SK-N-SH (cell line): ENCODE measurements around the gene BCAS4. TPM values are rescaled to one million over a fixed set of nuclear protein-coding genes. Genes with fewer than 3 reads are reported as not detected.

Experiments used
- CTCF ChIA-PET: fragments of 300-600, 350-600 bp; formaldehyde crosslinking; extraction: SDS; loops from one replicate; lab custom pipeline; 2021; lab: Yijun Ruan, JAX
- POLR2A ChIA-PET: fragments of 350-600 bp; sonication (Branson Sonifier 250); formaldehyde crosslinking; extraction: SDS; loops from one replicate; lab custom pipeline; 2020; ENCODE audit warnings: antibody characterized with exemption, inconsistent platforms; lab: Yijun Ruan, JAX
- DNase-seq: peaks from one replicate; pipeline ENCODE4 v3.0.0; 2012
- H2AFZ ChIP-seq: fragments of 200-600 bp; sonication (generic); 2 replicates; pipeline ENCODE4 v1.8.1; 2016; ENCODE audit warnings: antibody characterized with exemption, mild to moderate bottlenecking, low read depth
- H3F3A ChIP-seq: fragments of 200-600 bp; sonication (generic); replicated peaks from 2 replicates; pipeline ENCODE3; 2016; ENCODE audit warnings: antibody characterized with exemption, mild to moderate bottlenecking; ENCODE audit not compliant: insufficient read depth
- H3K27ac ChIP-seq, 2 experiments: fragments of 200-500 bp in 1 of 2; fragments of 200-600 bp in 1 of 2; sonication (Bioruptor generic) in 1 of 2; sonication (generic), shearing (Covaris generic) in 1 of 2; 2 replicates each; pipeline versions ENCODE4 v1.5.1 to v1.6.1; 2014 to 2016; ENCODE audit warnings: low read depth in 2 of 2, inconsistent platforms in 1 of 2, low read length in 1 of 2, mild to moderate bottlenecking in 1 of 2, mixed read lengths in 1 of 2
- H3K27me3 ChIP-seq: fragments of 200-600 bp; sonication (generic), shearing (Covaris generic); 2 replicates; pipeline ENCODE4 v1.6.1; 2016; ENCODE audit warnings: mixed run types; ENCODE audit not compliant: insufficient read depth
- H3K36me3 ChIP-seq, 2 experiments: fragments of 200-500 bp in 1 of 2; fragments of 200-600 bp in 1 of 2; sonication (Bioruptor generic) in 1 of 2; sonication (generic) in 1 of 2; replicated peaks in 1 of 2; 2 replicates each; pipeline versions ENCODE3 to v1.5.1; 2014 to 2016; ENCODE audit warnings: low read length in 1 of 2, mild to moderate bottlenecking in 1 of 2; ENCODE audit not compliant: insufficient read depth in 2 of 2, control insufficient read depth in 1 of 2
- H3K4me1 ChIP-seq, 2 experiments: fragments of 200-500 bp in 1 of 2; fragments of 200-600 bp in 1 of 2; sonication (Bioruptor generic) in 1 of 2; sonication (generic), shearing (Covaris generic) in 1 of 2; 2 replicates each; pipeline versions ENCODE4 v1.5.1 to v1.6.1; 2014 to 2016; ENCODE audit warnings: low read depth in 1 of 2, low read length in 1 of 2, mixed run types in 1 of 2; ENCODE audit not compliant: insufficient read depth in 2 of 2, control insufficient read depth in 1 of 2
- H3K4me2 ChIP-seq: fragments of 200-600 bp; sonication (generic), shearing (Covaris generic); 2 replicates; pipeline ENCODE4 v1.6.1; 2017; ENCODE audit warnings: mixed run types
- H3K4me3 ChIP-seq, 2 experiments: fragments of 200-500 bp in 1 of 2; fragments of 200-600 bp in 1 of 2; sonication (Bioruptor generic) in 1 of 2; sonication (generic), shearing (Covaris generic) in 1 of 2; 2 replicates each; pipeline versions ENCODE4 v1.5.1 to v1.8.1; 2014 to 2016; ENCODE audit warnings: low read depth in 2 of 2, inconsistent platforms in 1 of 2, low read length in 1 of 2, mild to moderate bottlenecking in 1 of 2, mixed read lengths in 1 of 2, moderate library complexity in 1 of 2
- H3K79me2 ChIP-seq: fragments of 200-600 bp; sonication (generic); 2 replicates; pipeline ENCODE4 v1.8.1; 2017; ENCODE audit warnings: mild to moderate bottlenecking; ENCODE audit not compliant: insufficient read depth
- H3K9ac ChIP-seq: fragments of 200-600 bp; sonication (generic); 2 replicates; pipeline ENCODE4 v1.6.1; 2017; ENCODE audit warnings: mixed run types
- H3K9me2 ChIP-seq: fragments of 200-600 bp; sonication (generic); 2 replicates; pipeline ENCODE4 v1.6.1; 2017; ENCODE audit warnings: mixed run types
- H3K9me3 ChIP-seq: fragments of 200-600 bp; sonication (generic); 2 replicates; pipeline ENCODE4 v1.6.1; 2017; ENCODE audit warnings: mixed run types, mild to moderate bottlenecking, moderate library complexity
- H4K20me1 ChIP-seq: fragments of 200-600 bp; sonication (generic); 2 replicates; pipeline ENCODE4 v1.6.1; 2017; ENCODE audit warnings: mild to moderate bottlenecking, mixed run types; ENCODE audit not compliant: insufficient read depth
- ELF1 ChIP-seq: IDR thresholded peaks from 2 replicates; pipeline ENCODE4 v1.4.0; 2012
- EP300 ChIP-seq, 2 experiments: IDR thresholded peaks; 2 replicates each; pipeline versions ENCODE4 v1.4.0 to v1.6.1; 2012; ENCODE audit warnings: borderline replicate concordance in 1 of 2, low read depth in 1 of 2, low read length in 1 of 2
- FOSL2 ChIP-seq: IDR thresholded peaks from 2 replicates; pipeline ENCODE4 v1.4.0; 2012; ENCODE audit warnings: low read depth, mild to moderate bottlenecking, moderate library complexity, borderline replicate concordance
- FOXM1 ChIP-seq: IDR thresholded peaks from 2 replicates; pipeline ENCODE4 v1.4.0; 2012; ENCODE audit warnings: low read depth, mild to moderate bottlenecking
- GABPA ChIP-seq: IDR thresholded peaks from 2 replicates; pipeline ENCODE4 v1.4.0; 2012; ENCODE audit warnings: low read depth, mild to moderate bottlenecking
- GATA2 ChIP-seq: sonication (generic); formaldehyde crosslinking; IDR thresholded peaks from 2 replicates; pipeline ENCODE4 v1.5.0; 2020; ENCODE audit warnings: mild to moderate bottlenecking, missing genetic modification reagents
- JUND ChIP-seq: IDR thresholded peaks from 2 replicates; pipeline ENCODE4 v1.4.0; 2012
- NRF1 ChIP-seq: IDR thresholded peaks from 2 replicates; pipeline ENCODE4 v1.6.1; 2012; ENCODE audit warnings: low read depth, mild to moderate bottlenecking, low read length
- POLR2AphosphoS5 ChIP-seq: IDR thresholded peaks from 2 replicates; pipeline ENCODE4 v1.6.1; 2012; ENCODE audit warnings: low read depth, low read length
- RFX5 ChIP-seq: IDR thresholded peaks from 2 replicates; pipeline ENCODE4 v1.6.1; 2012; ENCODE audit warnings: mild to moderate bottlenecking, improper control_type of control experiment, low read length
- SIN3A ChIP-seq: IDR thresholded peaks from 2 replicates; pipeline ENCODE4 v1.6.1; 2012; ENCODE audit warnings: low read depth, mild to moderate bottlenecking, low read length, moderate library complexity, borderline replicate concordance
- TAF1 ChIP-seq: IDR thresholded peaks from 2 replicates; pipeline ENCODE4 v1.6.1; 2012; ENCODE audit warnings: low read depth, mild to moderate bottlenecking, low read length, moderate library complexity, borderline replicate concordance
- TEAD4 ChIP-seq: IDR thresholded peaks from 2 replicates; pipeline ENCODE4 v1.4.0; 2012; ENCODE audit warnings: mild to moderate bottlenecking, borderline replicate concordance; ENCODE audit not compliant: insufficient read depth
- WGBS: methylation state at CpG from one replicate; pipeline ENCODE4 v1.1.6; 2017; ENCODE audit warnings: low lambda C conversion rate; 5-methylcytosine and 5-hydroxymethylcytosine counted together
- polyA plus RNA-seq, 3 experiments: library from polyadenylated mRNA; depleted of rRNA; stranded (reverse); fragments of >200 nt; gene quantifications; 2 replicates each; pipeline ENCODE4 v1.2.3, GENCODE V29; 2012
- TF ChIP-seq, protein P1 (sequence below): IDR thresholded peaks from 2 replicates; pipeline ENCODE4 v1.4.0; 2012; ENCODE audit warnings: low read depth, borderline replicate concordance
- TF ChIP-seq, protein P2 (sequence below): fragments of 150-350 bp; IDR thresholded peaks from 2 replicates; pipeline ENCODE4 v1.6.1; 2017; ENCODE audit warnings: antibody characterized with exemption, low read length, low read depth, borderline replicate concordance
- TF ChIP-seq, protein P3 (sequence below): IDR thresholded peaks from 2 replicates; pipeline ENCODE4 v1.4.0; 2012; ENCODE audit warnings: low read depth, borderline replicate concordance
- TF ChIP-seq, protein P4 (sequence below): IDR thresholded peaks from 2 replicates; pipeline ENCODE4; 2012

Gene BCAS4
- polyA plus RNA-seq, 1 of the 3 experiments (the other 2 are of a cell fraction), result 43.8 TPM

DNA sequence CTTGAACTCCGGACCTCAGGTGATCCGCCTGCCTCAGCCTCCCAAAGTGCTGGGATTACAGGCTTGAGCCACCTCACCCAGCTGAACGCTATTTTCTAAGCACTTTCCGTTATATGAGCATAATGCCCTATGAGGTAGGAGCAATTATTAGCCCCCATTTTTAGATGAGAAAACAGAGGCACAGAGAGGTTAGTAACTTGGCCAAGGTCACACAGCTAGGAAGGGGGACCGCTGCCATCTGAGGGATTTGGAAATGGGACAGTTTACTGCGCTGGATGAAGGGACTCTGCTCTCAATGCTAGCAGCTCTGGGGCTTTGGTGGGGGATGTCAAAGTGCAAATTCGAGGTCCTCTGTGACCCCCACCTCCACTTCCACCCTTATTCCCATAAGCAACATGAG, 62.5 kb downstream of the BCAS4 start:
- TF ChIP-seq FOSL2, result no peak
- no peak for TF ChIP-seq TEAD4
- no peak for TF ChIP-seq SIN3A
- no peak for TF ChIP-seq TAF1
- TF ChIP-seq EP300 (IDR thresholded peaks at IDR 0.05; ENCODE audit: borderline replicate concordance in 1 of 2, low read depth in 1 of 2, low read length in 1 of 2), result no peak
- TF ChIP-seq JUND, result no peak
- no peak for TF ChIP-seq GABPA
- TF ChIP-seq RFX5, result no peak
- TF ChIP-seq GATA2 (CRISPR knock-in tag), result no peak
- no peak for TF ChIP-seq NRF1
- TF ChIP-seq, protein P1, sequence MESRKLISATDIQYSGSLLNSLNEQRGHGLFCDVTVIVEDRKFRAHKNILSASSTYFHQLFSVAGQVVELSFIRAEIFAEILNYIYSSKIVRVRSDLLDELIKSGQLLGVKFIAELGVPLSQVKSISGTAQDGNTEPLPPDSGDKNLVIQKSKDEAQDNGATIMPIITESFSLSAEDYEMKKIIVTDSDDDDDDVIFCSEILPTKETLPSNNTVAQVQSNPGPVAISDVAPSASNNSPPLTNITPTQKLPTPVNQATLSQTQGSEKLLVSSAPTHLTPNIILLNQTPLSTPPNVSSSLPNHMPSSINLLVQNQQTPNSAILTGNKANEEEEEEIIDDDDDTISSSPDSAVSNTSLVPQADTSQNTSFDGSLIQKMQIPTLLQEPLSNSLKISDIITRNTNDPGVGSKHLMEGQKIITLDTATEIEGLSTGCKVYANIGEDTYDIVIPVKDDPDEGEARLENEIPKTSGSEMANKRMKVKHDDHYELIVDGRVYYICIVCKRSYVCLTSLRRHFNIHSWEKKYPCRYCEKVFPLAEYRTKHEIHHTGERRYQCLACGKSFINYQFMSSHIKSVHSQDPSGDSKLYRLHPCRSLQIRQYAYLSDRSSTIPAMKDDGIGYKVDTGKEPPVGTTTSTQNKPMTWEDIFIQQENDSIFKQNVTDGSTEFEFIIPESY, result no peak
- TF ChIP-seq, protein P2, sequence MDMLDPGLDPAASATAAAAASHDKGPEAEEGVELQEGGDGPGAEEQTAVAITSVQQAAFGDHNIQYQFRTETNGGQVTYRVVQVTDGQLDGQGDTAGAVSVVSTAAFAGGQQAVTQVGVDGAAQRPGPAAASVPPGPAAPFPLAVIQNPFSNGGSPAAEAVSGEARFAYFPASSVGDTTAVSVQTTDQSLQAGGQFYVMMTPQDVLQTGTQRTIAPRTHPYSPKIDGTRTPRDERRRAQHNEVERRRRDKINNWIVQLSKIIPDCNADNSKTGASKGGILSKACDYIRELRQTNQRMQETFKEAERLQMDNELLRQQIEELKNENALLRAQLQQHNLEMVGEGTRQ, result no peak
- no peak for TF ChIP-seq POLR2AphosphoS5
- TF ChIP-seq, protein P3, sequence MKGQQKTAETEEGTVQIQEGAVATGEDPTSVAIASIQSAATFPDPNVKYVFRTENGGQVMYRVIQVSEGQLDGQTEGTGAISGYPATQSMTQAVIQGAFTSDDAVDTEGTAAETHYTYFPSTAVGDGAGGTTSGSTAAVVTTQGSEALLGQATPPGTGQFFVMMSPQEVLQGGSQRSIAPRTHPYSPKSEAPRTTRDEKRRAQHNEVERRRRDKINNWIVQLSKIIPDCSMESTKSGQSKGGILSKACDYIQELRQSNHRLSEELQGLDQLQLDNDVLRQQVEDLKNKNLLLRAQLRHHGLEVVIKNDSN, result no peak
- TF ChIP-seq ELF1, result no peak
- TF ChIP-seq, protein P4, sequence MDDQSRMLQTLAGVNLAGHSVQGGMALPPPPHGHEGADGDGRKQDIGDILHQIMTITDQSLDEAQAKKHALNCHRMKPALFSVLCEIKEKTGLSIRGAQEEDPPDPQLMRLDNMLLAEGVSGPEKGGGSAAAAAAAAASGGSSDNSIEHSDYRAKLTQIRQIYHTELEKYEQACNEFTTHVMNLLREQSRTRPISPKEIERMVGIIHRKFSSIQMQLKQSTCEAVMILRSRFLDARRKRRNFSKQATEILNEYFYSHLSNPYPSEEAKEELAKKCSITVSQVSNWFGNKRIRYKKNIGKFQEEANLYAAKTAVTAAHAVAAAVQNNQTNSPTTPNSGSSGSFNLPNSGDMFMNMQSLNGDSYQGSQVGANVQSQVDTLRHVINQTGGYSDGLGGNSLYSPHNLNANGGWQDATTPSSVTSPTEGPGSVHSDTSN, result no peak
- no peak for TF ChIP-seq FOXM1
- Histone ChIP-seq H3K27ac (no peak overlapping the region), H3K4me3 (no peak overlapping the region), H3K36me3 (no peaks in the 10 kb centered on the region), H3K9me2 (no peaks in the 10 kb centered on the region), H3K9ac (no peak overlapping the region), H4K20me1 (no peaks in the 10 kb centered on the region), H3F3A (no peaks in the 10 kb centered on the region), H3K79me2 (no peaks in the 10 kb centered on the region), H3K4me1 (peaks cover 0 to 21% of the 10 kb centered on the region in 2 experiments; a peak in 2 of 4 replicates), H2AFZ (no peak overlapping the region), H3K4me2 (no peak overlapping the region), H3K9me3 (no peaks in the 10 kb centered on the region), H3K27me3 (no peaks in the 10 kb centered on the region)
- ChIA-PET CTCF (interaction anchor here (0.6 to 2.1 kb wide), 4 partner anchors 14 to 686 kb away, joined by 3 to 9 read pairs (median 4); partner anchors contain the start of gene BCAS4), POLR2A (no interaction called here)
- DNase-seq, result no peak
- WGBS, result 93% methylated on average over 6 of the region's 7 CpGs
